Measurements from ENCODE around the gene ZBTB46. TPM values are rescaled to one million over a fixed set of nuclear protein-coding genes. Genes with fewer than 3 reads are reported as not detected.

Gene ZBTB46
- total and polyA plus RNA-seq, 10 of the 15 experiments (the other 5 are each of a cell fraction or from before 2014, with no cell fraction given): 0.15 to 0.92 (median 0.34) TPM

DNA sequence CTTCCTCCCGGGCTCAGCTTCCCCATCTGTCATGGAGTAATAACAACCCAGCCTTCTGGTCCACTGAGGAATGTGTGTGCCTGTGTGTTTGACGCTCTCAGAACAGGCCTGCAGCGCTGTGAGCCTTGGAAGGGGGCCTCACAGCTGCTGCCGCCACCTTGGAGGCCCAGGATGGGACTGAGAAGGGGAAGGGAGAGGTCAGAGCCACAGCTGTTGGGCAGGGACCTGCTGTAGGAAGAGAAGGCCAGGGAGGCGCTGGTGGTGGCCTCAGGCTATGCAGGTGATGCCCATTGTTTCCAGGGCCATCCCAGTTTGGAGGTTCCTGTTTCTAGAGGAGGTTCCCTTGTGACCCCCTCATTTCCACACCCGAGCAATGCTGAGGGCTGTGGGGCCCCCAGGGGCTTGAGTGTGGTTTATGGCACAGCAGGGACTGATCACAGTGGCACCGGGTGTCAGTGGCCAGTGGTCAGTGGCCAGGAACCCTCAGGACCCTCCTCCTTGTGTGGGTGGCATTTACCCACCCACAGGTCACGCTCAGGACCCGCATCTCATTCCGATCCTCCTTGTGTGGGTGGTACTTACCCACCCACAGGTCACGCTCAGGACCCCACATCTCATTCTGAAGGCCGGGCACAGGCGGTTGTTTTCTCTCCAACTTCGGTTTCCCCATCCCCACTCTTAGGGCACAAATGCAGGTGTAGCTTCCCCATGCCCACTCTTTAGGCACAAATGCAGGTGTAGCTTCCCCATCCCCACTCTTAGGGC lies 48.0 kb upstream of the ZBTB46 start (continued):
- no peak for TF ChIP-seq IKZF1 (conservative IDR thresholded peaks at IDR 0.05)

DNA sequence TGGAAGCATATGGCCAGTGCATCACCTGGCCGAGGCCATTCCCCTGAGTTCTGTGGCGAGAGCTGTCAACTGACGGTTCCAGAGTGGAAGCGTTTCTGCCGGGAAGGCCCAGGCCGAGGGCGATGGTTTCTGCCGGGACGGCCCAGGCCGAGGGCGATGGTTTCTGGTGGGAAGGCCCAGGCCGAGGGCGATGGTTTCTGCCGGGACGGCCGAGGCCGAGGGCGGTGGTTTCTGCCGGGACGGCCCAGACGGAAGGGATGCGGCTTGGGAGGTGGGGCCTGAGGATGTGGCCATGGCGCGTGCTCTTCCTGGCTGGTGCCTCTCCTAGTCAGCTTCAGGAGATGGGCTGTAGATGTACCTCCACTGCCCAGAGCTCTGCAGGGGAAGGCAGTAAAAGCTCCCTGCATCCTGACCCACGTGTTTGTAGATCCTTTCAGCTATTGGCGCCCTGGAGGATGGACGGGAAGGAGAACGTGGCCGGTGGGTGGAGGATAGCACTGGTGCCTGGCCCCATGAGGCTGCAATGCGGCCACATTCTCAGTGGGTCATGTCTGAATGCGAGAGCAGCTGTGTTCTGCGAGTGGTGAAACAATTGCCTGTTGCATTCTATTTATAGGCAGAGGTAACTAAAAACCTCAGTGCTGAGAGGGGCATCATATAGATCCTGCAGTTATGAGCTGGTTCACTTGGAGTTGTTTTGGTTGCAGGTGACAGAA lies 46.8 kb upstream of the ZBTB46 start:
- Histone ChIP-seq H4K20me1 (ENCODE audit: control insufficient read depth, insufficient read depth) (no peaks in the 10 kb centered on the region), H3K4me2 (ENCODE audit: control insufficient read depth, insufficient read depth) (no peak overlapping the region), H3K4me1 (ENCODE audit: control insufficient read depth, insufficient read depth, low read length) (no peaks in the 10 kb centered on the region), H3K27me3 (replicated peaks in 1 of 2; ENCODE audit: control insufficient read depth in 2 of 2, insufficient read depth in 2 of 2, low read length in 1 of 2) (no peaks in the 10 kb centered on the region), H3K9ac (ENCODE audit: control insufficient read depth, insufficient read depth, low read length) (no peak overlapping the region), H2AFZ (ENCODE audit: control insufficient read depth, low read depth, low read length) (no peak overlapping the region), H3K27ac (ENCODE audit: control insufficient read depth, insufficient read depth) (no peak overlapping the region), H3K36me3 (ENCODE audit: control insufficient read depth in 2 of 2, insufficient read depth in 2 of 2, low read length in 1 of 2) (peaks cover 10 to 17% of the 10 kb centered on the region in 2 experiments), H3K4me3 (no peak overlapping the region), H3K79me2 (ENCODE audit: control insufficient read depth, insufficient read depth, low read length) (no peaks in the 10 kb centered on the region; the same call in 1 of the 2 replicates), H3K9me3 (replicated peaks; ENCODE audit: control insufficient read depth, insufficient read depth, low read length) (no peaks in the 10 kb centered on the region)
- POLR2A ChIA-PET: no interaction called here
- no TSS peak for BruUV-seq (replicated peaks)
- CTCF ChIA-PET: no interaction called here
- RAD21 ChIA-PET (ENCODE audit: unreplicated experiment): no interaction called here
- FAIRE-seq: no peak
- ATAC-seq: no peak
- SMC1A ChIA-PET (ENCODE audit: uncharacterized antibody, unreplicated experiment): no interaction called here
- 97% methylated on average over 32 of the region's 32 CpGs for WGBS (ENCODE audit: insufficient coverage, insufficient replicate concordance, low lambda C conversion rate, missing lambda C conversion rate)
- no peak for DNase-seq (ENCODE audit: low read depth, low spot score)
- in situ Hi-C loops (cut with MboI) (no loop called here), intact Hi-C loops (cut with micrococcal nuclease; ENCODE audit: unreplicated experiment) (no loop called here)
- TF ChIP-seq EZH2 (IDR thresholded peaks at IDR 0.05; ENCODE audit: borderline replicate concordance, control insufficient read depth, low read depth, low read length): no peak
- TF ChIP-seq, protein P1, sequence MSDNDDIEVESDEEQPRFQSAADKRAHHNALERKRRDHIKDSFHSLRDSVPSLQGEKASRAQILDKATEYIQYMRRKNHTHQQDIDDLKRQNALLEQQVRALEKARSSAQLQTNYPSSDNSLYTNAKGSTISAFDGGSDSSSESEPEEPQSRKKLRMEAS (IDR thresholded peaks at IDR 0.05; ENCODE audit: low read depth, low read length): no peak
- TF ChIP-seq, protein P2, sequence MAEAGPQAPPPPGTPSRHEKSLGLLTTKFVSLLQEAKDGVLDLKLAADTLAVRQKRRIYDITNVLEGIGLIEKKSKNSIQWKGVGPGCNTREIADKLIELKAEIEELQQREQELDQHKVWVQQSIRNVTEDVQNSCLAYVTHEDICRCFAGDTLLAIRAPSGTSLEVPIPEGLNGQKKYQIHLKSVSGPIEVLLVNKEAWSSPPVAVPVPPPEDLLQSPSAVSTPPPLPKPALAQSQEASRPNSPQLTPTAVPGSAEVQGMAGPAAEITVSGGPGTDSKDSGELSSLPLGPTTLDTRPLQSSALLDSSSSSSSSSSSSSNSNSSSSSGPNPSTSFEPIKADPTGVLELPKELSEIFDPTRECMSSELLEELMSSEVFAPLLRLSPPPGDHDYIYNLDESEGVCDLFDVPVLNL (IDR thresholded peaks at IDR 0.05; ENCODE audit: low read depth, low read length): no peak
- TF ChIP-seq WRNIP1 (IDR thresholded peaks at IDR 0.05; ENCODE audit: borderline replicate concordance, low read depth, low read length): no peak
- TF ChIP-seq, protein P3, sequence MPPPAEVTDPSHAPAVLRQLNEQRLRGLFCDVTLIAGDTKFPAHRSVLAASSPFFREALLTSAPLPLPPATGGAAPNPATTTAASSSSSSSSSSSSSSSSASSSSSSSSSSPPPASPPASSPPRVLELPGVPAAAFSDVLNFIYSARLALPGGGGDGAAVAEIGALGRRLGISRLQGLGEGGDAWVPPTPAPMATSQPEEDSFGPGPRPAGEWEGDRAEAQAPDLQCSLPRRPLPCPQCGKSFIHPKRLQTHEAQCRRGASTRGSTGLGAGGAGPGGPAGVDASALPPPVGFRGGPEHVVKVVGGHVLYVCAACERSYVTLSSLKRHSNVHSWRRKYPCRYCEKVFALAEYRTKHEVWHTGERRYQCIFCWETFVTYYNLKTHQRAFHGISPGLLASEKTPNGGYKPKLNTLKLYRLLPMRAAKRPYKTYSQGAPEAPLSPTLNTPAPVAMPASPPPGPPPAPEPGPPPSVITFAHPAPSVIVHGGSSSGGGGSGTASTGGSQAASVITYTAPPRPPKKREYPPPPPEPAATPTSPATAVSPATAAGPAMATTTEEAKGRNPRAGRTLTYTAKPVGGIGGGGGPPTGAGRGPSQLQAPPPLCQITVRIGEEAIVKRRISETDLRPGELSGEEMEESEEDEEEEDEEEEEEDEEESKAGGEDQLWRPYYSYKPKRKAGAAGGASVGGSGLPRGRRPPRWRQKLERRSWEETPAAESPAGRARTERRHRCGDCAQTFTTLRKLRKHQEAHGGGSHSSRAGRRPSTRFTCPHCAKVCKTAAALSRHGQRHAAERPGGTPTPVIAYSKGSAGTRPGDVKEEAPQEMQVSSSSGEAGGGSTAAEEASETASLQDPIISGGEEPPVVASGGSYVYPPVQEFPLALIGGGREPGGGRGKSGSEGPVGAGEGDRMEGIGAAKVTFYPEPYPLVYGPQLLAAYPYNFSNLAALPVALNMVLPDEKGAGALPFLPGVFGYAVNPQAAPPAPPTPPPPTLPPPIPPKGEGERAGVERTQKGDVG (CRISPR knock-in tag; IDR thresholded peaks at IDR 0.05): no peak
- no peak for TF ChIP-seq NR2F1 (conservative IDR thresholded peaks at IDR 0.05)
- TF ChIP-seq, protein P4, sequence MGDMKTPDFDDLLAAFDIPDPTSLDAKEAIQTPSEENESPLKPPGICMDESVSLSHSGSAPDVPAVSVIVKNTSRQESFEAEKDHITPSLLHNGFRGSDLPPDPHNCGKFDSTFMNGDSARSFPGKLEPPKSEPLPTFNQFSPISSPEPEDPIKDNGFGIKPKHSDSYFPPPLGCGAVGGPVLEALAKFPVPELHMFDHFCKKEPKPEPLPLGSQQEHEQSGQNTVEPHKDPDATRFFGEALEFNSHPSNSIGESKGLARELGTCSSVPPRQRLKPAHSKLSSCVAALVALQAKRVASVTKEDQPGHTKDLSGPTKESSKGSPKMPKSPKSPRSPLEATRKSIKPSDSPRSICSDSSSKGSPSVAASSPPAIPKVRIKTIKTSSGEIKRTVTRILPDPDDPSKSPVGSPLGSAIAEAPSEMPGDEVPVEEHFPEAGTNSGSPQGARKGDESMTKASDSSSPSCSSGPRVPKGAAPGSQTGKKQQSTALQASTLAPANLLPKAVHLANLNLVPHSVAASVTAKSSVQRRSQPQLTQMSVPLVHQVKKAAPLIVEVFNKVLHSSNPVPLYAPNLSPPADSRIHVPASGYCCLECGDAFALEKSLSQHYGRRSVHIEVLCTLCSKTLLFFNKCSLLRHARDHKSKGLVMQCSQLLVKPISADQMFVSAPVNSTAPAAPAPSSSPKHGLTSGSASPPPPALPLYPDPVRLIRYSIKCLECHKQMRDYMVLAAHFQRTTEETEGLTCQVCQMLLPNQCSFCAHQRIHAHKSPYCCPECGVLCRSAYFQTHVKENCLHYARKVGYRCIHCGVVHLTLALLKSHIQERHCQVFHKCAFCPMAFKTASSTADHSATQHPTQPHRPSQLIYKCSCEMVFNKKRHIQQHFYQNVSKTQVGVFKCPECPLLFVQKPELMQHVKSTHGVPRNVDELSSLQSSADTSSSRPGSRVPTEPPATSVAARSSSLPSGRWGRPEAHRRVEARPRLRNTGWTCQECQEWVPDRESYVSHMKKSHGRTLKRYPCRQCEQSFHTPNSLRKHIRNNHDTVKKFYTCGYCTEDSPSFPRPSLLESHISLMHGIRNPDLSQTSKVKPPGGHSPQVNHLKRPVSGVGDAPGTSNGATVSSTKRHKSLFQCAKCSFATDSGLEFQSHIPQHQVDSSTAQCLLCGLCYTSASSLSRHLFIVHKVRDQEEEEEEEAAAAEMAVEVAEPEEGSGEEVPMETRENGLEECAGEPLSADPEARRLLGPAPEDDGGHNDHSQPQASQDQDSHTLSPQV (IDR thresholded peaks at IDR 0.05): no peak
- TF ChIP-seq PAX8 (IDR thresholded peaks at IDR 0.05): no peak
- no peak for TF ChIP-seq GATAD2B (conservative IDR thresholded peaks at IDR 0.05; ENCODE audit: low read depth)

All from GM12878 (cell line).